Prostate gland (tissue), 2 donors: ENCODE results near the gene C1orf198. TPM values are rescaled to one million over a fixed set of nuclear protein-coding genes. Genes with fewer than 3 reads are reported as not detected.
"Not testable (repeated sequence)": the region's sequence is repeated elsewhere in the genome, so short reads cannot be mapped to it uniquely, and the experiment has no call there.

Experiments used
- DNase-seq: peaks from one replicate; pipeline ENCODE4 v3.0.0-alpha.2; 2019; ENCODE audit warnings: low spot score
- H3K27ac ChIP-seq, 2 donors: fragments of 200-600 bp; sonication (generic); 2 replicates each; pipeline ENCODE4 v1.5.1; 2017 to 2019
- H3K27me3 ChIP-seq: fragments of 200-600 bp; sonication (generic); replicated peaks from 2 replicates; pipeline ENCODE4 v1.5.1; 2019; ENCODE audit not compliant: insufficient read depth
- H3K36me3 ChIP-seq, 2 donors: fragments of 200-600 bp; sonication (generic); 1 replicate in 1 of 2; 2 replicates in 1 of 2; pipeline versions ENCODE4 v1.5.1 to v1.8.1; 2017 to 2019
- H3K4me1 ChIP-seq: fragments of 200-600 bp; sonication (generic); replicated peaks from 2 replicates; pipeline ENCODE4 v1.5.1; 2019
- H3K4me3 ChIP-seq, 2 donors: fragments of 200-600 bp; sonication (generic); 2 replicates each; pipeline ENCODE4 v1.5.1; 2017 to 2019
- H3K9me3 ChIP-seq: fragments of 200-600 bp; sonication (generic); 2 replicates; pipeline ENCODE4 v1.5.1; 2017
- CTCF ChIP-seq, 4 experiments: fragments of 200-600 bp in 2 of 4; fragments of 450-650 bp in 2 of 4; sonication (generic) in 2 of 4; IDR thresholded peaks; 1 replicate in 3 of 4; 2 replicates in 1 of 4; pipeline ENCODE4 v1.5.1; 2016 to 2019; ENCODE audit warnings: antibody characterized with exemption in 4 of 4, mild to moderate bottlenecking in 2 of 4, moderate library complexity in 2 of 4
- POLR2A ChIP-seq: fragments of 450-650 bp; IDR thresholded peaks from one replicate; pipeline ENCODE4 v1.6.1; 2016; ENCODE audit warnings: antibody characterized with exemption, mild to moderate bottlenecking
- POLR2AphosphoS5 ChIP-seq: sonication (generic); formaldehyde crosslinking; IDR thresholded peaks from one replicate; pipeline ENCODE4 v1.6.1; 2017; ENCODE audit warnings: antibody characterized with exemption
- WGBS: methylation state at CpG from one replicate; pipeline ENCODE4 v1.1.5; 2018; 5-methylcytosine and 5-hydroxymethylcytosine counted together
- intact Hi-C: fragments of 100-400 bp; cut with DNase I; formaldehyde crosslinking; loops from one replicate; pipeline ENCODE4 v1.14.2; 2022
- total RNA-seq, 2 donors: library from RNA; depleted of rRNA; stranded (reverse); fragments of >200 nt; gene quantifications; one replicate each; pipeline ENCODE4 v1.1.0, GENCODE V29; 2016

Gene C1orf198
- total RNA-seq, 2 donors from 2014 or later: 41.9 to 44.8 TPM

- Histone ChIP-seq H3K27ac (peak overlapping the region; percentile 4 to 27), H3K9me3 (no peaks in the 10 kb centered on the region), H3K4me3 (no peak overlapping the region), H3K36me3 (no peaks in the 10 kb centered on the region), H3K4me1 (peaks cover 20% of the 10 kb centered on the region), H3K27me3 (no peaks in the 10 kb centered on the region)
- TF ChIP-seq POLR2A (no peak), POLR2AphosphoS5 (peak; percentile 70)
- intact Hi-C loops: no loop called here
- DNase-seq: peak; percentile 68
- 20% methylated on average over 14 of the region's 14 CpGs for WGBS
These were observed 18.7 kb downstream of the C1orf198 start for GRCh38 chr1:230849451-230850224.

GRCh38 chr1:230848235-230848634 is 20.1 kb downstream of the C1orf198 start:
- TF ChIP-seq POLR2A (no peak), CTCF (IDR thresholded peaks at IDR 0.05) (no peak), POLR2AphosphoS5 (no peak)
- no peaks in the 10 kb centered on the region for H3K9me3 ChIP-seq
- no peak for DNase-seq
- 97% methylated on average over 3 of the region's 3 CpGs for WGBS
- no peak overlapping the region for H3K27ac ChIP-seq
- peaks cover 20% of the 10 kb centered on the region for H3K4me1 ChIP-seq
- intact Hi-C loops: no loop called here
- no peak overlapping the region for H3K4me3 ChIP-seq
- H3K36me3 ChIP-seq: no peaks in the 10 kb centered on the region
- no peaks in the 10 kb centered on the region for H3K27me3 ChIP-seq

- WGBS: 81% methylated on average over 7 of the region's 7 CpGs
- H3K4me3 ChIP-seq, intact Hi-C loops, H3K27ac ChIP-seq, H3K36me3 ChIP-seq, H3K27me3 ChIP-seq, H3K9me3 ChIP-seq, DNase-seq: not testable (repeated sequence)
- peaks cover 11% of the 10 kb centered on the region for H3K4me1 ChIP-seq
These were observed 23.1 kb downstream of the C1orf198 start for GRCh38 chr1:230845184-230845583.

GRCh38 chr1:230844561-230844960 is 23.8 kb downstream of the C1orf198 start:
- no peak for TF ChIP-seq CTCF (IDR thresholded peaks at IDR 0.05)
- TF ChIP-seq POLR2A: no peak
- no peak for TF ChIP-seq POLR2AphosphoS5
- intact Hi-C loops: no loop called here
- Histone ChIP-seq H3K36me3 (no peaks in the 10 kb centered on the region), H3K9me3 (no peaks in the 10 kb centered on the region), H3K4me3 (no peak overlapping the region), H3K27me3 (no peaks in the 10 kb centered on the region), H3K27ac (no peak overlapping the region), H3K4me1 (peaks cover 6% of the 10 kb centered on the region)
- no peak for DNase-seq
- WGBS: 95% methylated on average over 4 of the region's 4 CpGs

GRCh38 chr1:230843503-230844309 is 24.6 kb downstream of the C1orf198 start:
- H3K4me1 ChIP-seq: no peaks in the 10 kb centered on the region
- no peak overlapping the region for H3K27ac ChIP-seq
- no peak for DNase-seq
- TF ChIP-seq POLR2A: no peak
- TF ChIP-seq POLR2AphosphoS5: no peak
- no peaks in the 10 kb centered on the region for H3K9me3 ChIP-seq
- H3K27me3 ChIP-seq: no peaks in the 10 kb centered on the region
- no peak overlapping the region for H3K4me3 ChIP-seq
- H3K36me3 ChIP-seq: no peaks in the 10 kb centered on the region
- 92% methylated on average over 25 of the region's 28 CpGs for WGBS
- intact Hi-C loops: no loop called here

- Histone ChIP-seq H3K9me3 (no peaks in the 10 kb centered on the region), H3K27me3 (no peaks in the 10 kb centered on the region), H3K36me3 (no peaks in the 10 kb centered on the region), H3K27ac (no peak overlapping the region), H3K4me3 (no peak overlapping the region), H3K4me1 (no peaks in the 10 kb centered on the region)
- intact Hi-C loops: no loop called here
- no peak for TF ChIP-seq CTCF (IDR thresholded peaks at IDR 0.05)
- no peak for TF ChIP-seq POLR2AphosphoS5
- no peak for TF ChIP-seq POLR2A
- WGBS: 89% methylated on average over 8 of the region's 8 CpGs
- DNase-seq: no peak
These were observed 25.5 kb downstream of the C1orf198 start for GRCh38 chr1:230842801-230843200.
